GM18517 (cell line): ENCODE measurements around the gene NKAIN2.

Experiments
- ATAC-seq: cut with Tn5 transposase; IDR thresholded peaks from one replicate; pipeline ENCODE4 v1.9.1; 2021; ENCODE audit warnings: mild to moderate bottlenecking, moderate library complexity; ENCODE audit not compliant: unreplicated experiment

Gene NKAIN2

DNA sequence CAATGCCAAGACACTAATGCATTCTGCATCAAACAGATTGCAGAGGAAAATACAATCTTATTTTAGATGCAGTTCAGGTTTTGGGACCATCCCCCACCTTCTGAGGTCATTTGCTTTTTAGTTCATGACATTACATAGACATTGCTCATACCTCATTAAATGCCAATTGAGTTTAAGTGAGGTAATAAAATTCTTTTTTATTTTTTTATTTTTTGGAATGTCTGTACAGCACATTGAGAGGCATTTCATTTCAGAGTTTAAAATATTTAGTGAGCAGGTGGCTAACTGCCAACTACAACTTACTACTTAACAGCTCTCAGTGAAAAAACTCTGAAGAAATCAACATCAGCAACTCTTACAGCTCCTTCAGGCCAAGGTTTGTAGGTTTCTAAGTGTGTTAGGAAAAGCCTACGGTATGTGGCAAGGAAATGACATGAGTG, 676.3 kb downstream of the NKAIN2 start:
- no peak for ATAC-seq

DNA sequence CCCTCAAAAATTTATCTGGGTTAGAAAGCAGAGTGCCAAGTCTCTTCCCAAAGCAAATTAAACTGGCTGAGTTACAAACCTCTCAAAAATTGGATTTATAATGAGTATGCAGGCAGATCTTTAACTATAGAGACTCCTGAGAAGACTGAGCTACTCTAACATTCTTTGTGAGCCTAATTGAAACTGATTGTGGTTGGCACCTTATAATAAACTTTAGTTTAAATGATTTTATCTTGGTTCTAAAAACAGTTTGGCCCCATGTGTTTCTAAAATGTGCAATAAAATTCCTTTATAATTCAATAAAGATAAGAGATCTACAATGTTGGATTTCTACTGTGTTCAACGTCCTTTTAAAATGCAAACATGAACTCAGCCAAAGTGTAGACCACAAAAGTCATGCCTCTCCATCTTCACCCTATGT, 678.4 kb downstream of the NKAIN2 start:
- ATAC-seq: no peak

DNA sequence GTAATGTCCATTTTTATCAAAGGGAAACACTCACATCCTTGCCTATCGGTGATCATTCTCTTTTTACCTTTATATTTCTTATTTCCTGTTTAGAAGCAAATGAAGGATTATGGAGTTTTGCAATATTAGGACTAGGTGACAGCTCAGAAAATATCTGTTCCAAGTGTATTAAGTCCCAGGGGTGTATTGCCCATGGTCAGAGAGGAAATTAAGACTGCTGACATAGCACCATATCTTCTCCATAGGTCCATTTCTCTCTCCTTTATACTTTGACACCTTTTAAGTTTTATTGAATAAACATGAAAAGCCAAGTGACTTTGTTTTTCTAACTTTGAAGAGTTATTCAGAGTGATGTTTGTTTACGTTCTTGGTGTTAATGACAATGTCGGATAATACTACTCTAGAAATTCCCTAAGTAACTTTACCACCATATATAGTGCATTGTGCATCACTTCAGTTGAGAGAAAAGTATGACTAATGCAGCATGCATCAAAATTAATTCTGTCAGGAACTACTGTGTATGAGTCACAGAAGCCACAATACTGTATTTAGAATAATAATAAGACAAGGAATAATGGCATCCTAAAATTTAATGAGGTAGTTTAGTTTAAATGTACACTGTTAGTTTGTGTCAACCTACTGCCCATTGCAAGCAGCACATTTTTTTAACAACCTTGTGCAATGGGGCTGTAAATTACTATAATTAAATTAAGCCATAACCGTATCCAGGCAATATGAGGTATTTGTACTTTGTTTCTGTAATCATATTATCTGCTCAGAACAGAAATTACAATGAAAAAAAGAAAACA, 684.2 kb downstream of the NKAIN2 start:
- no peak for ATAC-seq

DNA sequence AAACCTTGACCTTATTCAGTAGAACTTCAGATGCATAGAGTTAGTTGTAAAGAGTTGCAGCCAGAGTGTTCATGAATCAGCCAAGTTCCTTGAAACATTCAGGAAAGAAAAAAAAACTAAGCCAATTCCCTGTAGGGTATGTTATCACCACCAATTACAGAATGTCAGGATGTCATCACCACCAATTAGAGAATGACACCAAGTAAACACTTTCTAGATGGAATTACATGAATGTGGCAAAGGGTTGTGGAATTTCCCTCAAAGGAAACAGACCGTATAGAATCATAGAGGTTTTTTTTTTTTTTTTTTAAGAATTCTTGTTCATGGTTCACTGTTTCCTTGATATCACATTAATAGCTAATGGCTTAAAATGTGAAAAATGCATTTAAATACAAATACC, 686.5 kb downstream of the NKAIN2 start:
- ATAC-seq: no peak

DNA sequence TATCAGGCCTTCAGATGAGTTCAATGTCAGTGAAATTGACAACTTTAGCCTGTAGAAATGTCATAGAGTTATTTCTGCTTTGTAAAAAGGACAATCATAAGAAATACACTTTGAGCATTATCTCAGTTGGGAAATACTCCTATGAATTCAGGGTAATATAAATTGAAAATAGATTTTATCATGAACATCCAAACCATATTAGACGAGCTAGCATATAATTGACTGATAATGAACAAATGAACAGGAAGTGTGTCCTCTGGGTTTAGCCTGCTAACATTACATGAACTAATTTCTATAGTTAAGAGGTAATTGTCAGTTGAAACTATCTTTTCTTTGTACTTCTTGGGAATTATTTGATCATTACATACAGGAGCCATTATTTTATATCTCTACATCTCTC, 689.6 kb downstream of the NKAIN2 start:
- ATAC-seq: no peak

DNA sequence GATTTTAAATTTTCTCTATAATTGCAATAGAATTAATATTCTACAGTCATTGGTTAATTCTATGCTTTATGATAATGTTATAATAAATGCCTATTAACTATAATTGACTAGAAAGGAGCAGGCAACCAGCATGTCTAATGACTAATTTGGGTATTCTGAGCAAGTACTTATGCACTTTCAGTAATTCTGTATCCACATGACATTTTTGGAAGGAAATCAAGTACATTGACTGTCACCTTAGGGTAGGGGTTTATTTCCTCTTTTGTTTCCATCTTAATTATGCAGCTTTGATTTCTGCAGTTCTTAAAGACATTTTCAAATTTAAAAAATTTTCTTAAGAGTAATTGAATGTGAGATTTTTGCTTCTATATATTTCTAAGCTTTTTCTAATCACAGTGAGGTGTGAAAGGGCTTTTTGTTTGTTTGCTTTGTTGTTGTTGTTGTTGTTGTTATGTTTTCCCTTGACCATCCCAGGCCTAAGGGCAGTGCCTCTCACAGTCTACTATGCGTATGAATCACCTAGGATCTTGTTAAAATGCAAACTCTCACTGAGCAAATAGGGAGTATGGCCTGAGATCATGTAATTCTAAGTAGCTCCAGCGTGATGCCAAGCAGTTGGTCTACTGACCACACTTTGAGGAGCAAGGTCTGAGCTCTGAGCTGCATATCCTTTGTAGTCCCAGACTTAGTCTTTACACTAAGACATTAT, 691.4 kb downstream of the NKAIN2 start:
- no peak for ATAC-seq

DNA sequence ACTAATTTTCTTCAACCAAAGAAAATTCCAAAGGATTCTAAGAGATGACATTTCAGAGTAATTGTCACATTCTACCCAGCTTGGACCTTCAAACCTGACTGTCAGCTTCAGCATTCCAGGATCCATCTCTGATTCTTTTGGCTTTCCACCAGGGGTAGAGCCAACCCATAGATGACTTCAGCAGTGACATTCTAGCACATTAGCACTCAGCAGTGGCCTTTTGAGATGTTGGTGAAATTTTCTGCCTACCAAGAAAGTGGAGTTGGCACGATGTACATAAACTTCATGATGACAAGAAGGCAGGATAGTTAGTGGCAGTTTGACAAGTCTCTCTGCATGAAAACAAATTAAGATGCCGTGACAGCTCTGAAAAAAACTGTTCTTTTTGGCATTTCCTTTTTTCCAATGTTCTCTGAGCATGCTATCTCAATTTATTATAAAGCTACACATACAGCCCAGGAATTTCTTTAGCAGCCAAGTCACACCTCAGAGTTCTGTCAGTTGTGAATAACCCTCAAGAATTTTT, 692.1 kb downstream of the NKAIN2 start:
- no peak for ATAC-seq

DNA sequence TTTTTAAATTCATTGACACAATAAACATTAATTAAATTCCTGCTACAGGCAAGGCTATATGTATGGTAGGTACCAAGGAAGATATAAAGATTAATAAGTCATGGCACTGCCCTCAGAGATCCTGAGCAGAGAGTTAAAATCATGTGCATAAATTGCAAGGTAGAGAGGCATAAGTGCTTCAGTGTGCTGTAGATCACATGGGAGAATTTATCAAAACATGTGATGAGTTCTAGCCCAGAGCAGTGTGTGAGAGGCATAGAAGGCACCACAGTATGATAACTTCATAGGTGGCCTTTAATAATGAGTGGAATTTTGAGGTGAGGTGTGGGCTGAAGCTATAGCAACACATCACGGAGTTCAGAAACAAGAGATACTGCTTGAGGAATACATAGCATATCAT, 692.7 kb downstream of the NKAIN2 start:
- ATAC-seq: no peak

DNA sequence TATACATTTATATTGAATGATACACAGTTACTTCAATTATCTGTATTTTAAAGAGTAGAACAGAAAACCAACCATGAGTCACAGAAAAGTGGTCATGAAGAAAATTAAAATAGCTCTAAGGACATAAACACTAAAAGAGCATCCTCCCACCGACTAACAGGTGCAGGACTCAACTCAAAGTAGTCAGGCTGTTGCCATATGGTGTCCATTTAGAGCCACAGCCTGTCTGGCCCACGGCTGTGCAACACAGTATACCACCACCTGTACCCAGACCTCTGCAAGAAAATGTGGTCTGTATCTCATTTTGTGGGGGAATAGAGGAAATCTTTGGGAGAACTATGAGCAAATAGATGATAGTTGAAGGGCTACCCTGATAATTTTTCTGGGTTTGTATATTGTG, 708.8 kb downstream of the NKAIN2 start:
- no peak for ATAC-seq

DNA sequence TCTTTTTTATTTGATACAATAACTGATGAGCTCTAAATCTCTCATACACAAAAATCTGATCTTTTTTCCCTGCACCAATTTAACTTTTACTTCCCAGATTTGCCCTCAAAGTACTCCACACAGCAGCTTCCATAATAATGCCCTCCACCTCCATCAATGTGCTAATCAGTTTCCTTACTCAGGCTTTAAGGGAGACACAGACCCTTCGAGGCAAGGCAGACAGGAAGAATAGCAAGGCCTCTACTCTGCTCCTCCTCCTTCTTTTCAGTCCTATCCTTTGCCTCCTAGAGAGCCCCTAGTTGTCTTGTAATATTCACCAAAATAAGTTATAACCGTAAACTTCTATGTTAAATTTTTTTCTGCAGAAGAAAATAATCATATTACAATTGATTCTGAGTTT, 713.7 kb downstream of the NKAIN2 start:
- no peak for ATAC-seq

DNA sequence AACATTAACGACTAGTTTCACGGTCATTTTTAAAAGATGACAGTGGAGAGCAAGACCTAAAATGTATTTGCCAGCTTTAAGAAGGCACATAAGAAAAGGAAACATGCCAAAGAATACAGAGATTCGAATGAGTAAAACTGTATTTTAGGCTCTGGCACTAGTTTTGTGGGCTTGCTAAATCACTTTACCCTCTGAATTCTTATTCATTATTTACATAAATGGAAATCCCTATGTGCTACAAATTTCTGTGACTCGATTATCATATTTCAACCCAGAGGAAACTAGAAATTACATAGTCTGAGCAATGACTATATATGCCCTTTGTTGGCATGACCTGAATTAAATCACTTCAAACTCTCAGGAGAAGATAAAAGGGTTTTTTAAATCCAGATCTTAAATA, 716.8 kb downstream of the NKAIN2 start:
- no peak for ATAC-seq

DNA sequence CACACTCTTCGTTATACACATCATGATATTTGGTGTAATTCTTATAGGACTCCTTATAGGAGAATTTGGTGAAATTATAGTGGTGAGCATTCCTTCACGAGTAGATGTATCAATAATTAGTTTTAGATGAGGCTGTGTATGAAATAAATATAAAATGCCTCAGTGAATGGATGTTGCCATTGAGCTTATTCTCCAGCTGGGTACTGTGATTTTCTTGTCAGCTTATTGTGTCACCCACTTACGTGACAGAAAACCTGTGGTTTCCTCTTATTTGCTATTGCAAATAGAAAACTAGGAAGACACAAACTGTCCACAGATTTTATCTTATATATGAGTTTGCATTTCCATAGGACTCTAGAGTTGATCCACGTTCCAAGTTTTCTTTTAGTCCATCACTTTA, 718.7 kb downstream of the NKAIN2 start:
- ATAC-seq: no peak

DNA sequence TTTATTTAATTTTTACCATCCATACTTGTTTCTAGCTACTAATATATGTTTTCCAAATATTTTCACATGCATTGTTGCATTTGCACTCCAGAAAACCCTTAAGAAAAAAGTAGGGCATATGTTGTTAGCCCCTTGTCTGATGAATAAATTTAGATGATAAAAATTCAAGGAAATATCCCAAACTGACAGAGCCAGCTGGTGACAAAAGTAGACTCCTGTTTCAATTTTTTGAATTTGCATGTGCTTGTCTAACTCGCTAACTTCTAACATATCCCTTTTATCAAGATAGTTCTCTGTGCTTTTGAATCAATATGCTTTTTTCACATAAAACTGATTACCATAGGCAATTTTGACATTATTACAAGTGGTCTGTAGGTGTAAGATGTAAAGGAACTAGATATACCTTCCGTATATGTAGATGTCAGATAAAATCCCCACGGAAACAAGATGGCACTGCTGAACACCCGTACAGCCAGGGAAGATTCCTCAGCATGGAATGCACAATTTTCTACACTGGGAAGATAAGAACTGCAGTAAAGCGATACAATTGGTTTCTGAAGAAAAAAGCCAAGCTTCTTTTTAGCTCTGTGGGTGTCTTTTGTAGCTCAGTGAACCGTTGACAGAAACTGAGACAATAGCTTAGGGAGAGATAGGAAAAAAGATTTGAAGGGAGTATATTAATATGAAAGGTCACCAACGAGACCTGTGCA, 721.0 kb downstream of the NKAIN2 start:
- no peak for ATAC-seq

DNA sequence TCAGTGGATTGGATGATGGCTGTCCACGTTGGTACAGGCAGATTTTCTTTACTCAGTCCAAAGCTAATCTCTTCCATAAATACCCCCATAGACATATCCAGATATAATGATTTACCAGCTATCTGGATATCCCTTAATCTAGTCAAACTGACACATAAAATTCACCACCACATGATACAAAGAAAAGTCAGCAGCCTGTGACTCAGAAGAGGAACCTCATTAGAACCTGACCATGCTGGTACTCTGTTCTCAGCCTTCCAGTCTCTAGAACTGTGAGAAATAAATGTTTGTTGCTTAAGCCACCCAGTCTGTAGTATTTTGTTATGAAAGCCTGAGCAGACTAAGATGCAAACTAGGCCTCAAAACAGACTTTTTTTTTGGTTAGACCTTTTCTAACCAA, 727.3 kb downstream of the NKAIN2 start:
- no peak for ATAC-seq

DNA sequence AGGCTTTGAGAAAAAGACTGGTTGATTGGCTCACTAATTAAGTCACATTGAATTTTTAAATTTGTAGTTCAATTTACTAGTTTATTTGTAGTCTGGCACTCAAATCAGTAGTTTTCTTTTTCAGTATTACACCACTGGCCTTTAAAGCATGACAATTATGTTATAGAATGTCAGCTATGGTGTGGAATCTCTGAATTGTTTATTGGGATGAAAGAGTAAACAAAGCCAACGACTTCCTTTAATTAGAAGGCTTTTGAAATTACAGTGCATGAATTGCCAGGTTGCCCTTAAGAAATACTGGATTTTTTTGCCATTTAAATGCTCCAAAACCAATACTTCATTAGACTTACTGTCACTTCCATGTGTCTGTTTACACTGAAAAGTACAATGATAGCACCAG, 731.6 kb downstream of the NKAIN2 start:
- ATAC-seq: no peak

DNA sequence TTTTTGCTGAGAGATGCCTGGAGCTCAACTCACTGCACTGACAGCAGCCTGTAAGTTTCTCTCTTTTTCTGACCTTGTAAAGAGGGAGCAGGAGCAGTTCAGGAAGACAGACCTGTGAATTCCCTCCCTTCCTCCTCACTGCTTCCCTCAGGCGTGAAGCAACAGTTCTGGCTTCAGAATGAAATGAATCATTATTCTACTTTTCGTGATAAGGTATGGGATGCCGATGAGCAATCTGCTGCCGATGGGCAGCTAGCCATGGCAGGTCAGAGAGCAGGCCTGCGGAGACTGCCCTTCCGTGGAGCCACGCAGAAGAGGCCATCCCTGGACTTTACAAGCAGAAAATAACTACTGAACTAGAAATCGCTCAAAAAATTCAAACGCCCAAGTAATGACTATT, 732.1 kb downstream of the NKAIN2 start:
- no peak for ATAC-seq

DNA sequence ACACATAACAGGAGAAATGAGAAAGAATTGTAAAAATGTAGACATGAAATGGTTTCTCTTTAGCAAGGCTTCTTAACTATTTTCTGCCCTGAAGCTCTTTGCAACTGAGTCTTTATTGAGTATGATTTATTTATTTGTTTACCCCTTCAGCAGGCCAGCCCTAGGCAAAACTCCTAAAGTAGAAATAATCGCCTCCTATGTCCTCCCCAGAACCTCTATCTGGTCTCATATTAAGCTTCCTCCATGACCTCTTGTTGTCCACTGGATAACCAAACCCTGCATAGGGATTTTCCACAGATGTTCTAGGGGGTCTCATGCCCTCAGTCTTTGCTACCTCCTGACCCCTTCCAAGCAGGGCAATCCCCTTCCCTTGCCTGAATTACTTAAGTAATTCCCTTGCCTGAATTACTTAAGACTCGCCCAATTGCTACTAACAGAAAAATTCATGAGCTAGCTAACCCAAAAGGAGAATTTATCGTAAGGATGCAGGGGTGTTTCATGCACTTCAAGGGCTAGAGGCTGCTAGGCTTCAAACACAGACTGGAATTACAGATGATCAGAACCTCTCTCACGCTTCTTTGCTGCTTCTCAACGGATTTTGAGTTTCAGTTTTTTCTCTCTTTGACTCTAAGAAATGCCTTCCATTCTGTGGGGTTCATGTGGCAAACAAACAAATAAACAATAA, 732.6 kb downstream of the NKAIN2 start:
- no peak for ATAC-seq

DNA sequence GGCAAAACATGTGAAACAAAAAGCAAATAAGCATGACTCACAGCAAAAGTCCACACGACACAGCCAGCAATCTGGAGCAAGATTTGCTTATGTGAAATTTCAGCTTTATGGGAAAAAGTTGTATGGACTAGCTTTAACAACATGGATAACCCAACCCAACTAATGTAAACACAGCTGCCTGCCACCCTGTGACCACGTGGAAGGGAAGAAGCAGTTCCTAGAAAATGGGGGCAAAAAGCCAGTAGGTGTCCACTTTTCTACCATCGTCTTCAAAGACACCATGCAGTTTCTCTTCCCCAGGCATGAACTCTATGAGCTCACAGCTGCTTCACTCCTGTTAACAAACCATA, 733.2 kb downstream of the NKAIN2 start:
- ATAC-seq: no peak

DNA sequence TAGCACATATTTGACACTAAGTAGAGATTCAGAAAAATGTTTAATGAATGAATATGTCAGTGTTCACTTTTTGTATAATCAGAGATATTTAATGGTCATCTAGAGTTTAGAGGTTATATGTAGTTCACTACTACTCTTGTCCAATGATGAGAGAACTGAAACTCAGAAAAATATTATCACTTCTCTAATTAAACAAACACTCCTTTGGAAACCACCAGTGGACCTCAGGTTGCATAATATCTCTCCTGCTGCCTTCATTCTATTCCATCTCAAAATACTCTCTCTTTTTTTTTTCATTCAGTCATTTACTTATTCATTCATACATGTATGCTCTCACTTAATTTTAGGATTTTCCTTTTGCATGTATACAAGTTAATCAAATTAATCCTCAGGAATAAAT, 735.4 kb downstream of the NKAIN2 start:
- no peak for ATAC-seq

DNA sequence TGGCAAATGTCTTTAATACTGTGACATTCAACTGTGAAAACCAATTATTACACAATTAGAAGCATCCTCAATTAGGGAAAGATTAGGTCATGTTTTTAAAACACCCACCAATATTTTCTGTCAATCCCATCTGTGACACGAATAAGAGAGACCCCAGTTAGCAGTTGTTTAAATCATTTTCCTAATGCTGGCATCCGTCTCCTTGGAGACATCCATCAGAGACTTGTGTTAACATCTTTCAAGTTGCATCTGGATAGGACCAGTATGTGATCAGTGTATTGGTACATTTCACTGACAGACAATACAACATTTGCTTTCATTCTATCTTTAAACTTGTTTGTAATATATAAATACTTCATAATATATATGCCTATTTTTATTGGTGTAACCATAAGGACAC, 737.9 kb downstream of the NKAIN2 start:
- ATAC-seq: no peak

DNA sequence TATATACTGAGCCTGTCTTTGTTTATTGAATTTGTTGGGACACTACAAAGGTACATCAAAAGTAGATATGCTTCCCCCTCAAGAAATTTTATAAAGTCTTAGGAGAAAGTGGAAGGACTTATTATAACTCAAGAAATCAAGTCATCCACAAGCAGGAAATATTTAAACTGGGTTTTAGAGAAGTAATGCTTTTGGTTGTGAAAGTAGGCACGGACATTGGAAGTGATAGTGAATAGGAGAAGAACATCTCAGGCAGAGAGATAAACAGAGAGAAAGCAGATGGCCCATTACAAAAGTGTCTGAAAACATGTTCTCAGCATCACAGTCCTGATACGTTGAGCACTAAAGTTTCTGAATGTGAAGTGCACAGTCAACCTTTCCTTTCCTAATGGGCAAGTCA, 742.9 kb downstream of the NKAIN2 start:
- ATAC-seq: no peak
